ENCODE data around the gene KRT39. TPM values are rescaled to one million over a fixed set of nuclear protein-coding genes. Genes with fewer than 3 reads are reported as not detected.

The KRT39 gene
- total and polyA plus RNA-seq, 2 of the 13 experiments (the other 11 are each of a cell fraction or from before 2014, with no cell fraction given) = 0.07 to 1.2 TPM

- TF ChIP-seq CERS6 (CRISPR knock-in tag; IDR thresholded peaks at IDR 0.05) = no peak
- 0 out of 2 replicates have a peak, but pooled peaks have one; percentile 10 for TF ChIP-seq ZGPAT (CRISPR knock-in tag; IDR thresholded peaks at IDR 0.05)
- no peak for TF ChIP-seq JUNB (CRISPR knock-in tag; IDR thresholded peaks at IDR 0.05; ENCODE audit: borderline replicate concordance)
- no peak for TF ChIP-seq NFE2L2 (IDR thresholded peaks at IDR 0.05; ENCODE audit: low read length)
- no peak for TF ChIP-seq ZNF383 (CRISPR knock-in tag; IDR thresholded peaks at IDR 0.05; ENCODE audit: borderline replicate concordance)
- TF ChIP-seq E2F5 (CRISPR knock-in tag; conservative IDR thresholded peaks at IDR 0.05) = no peak
- TF ChIP-seq CEBPG (CRISPR knock-in tag; IDR thresholded peaks at IDR 0.05) = peak; percentile 58
- TF ChIP-seq DR1 (CRISPR knock-in tag; IDR thresholded peaks at IDR 0.05) = no peak
- peak; percentile 6; the same call in 1 of the 2 replicates for TF ChIP-seq TFAP4 (IDR thresholded peaks at IDR 0.05; ENCODE audit: borderline replicate concordance, low read depth)
- TF ChIP-seq EP300 (IDR thresholded peaks at IDR 0.05; ENCODE audit: low read depth in 2 of 2, low read length in 2 of 2) = 0 out of 4 replicates have a peak, but pooled peaks of 1 of the 2 experiments have one; percentile 23
- TF ChIP-seq EP300 (CRISPR knock-in tag; IDR thresholded peaks at IDR 0.05; ENCODE audit: borderline replicate concordance) = no peak
- TF ChIP-seq ZNF761 (CRISPR knock-in tag; conservative IDR thresholded peaks at IDR 0.05) = no peak
- no peak for TF ChIP-seq NFKB2 (CRISPR knock-in tag; IDR thresholded peaks at IDR 0.05; ENCODE audit: borderline replicate concordance)
- TF ChIP-seq ZNF614 (CRISPR knock-in tag; IDR thresholded peaks at IDR 0.05; ENCODE audit: borderline replicate concordance) = no peak
- no peak for TF ChIP-seq ZNF691 (CRISPR knock-in tag; IDR thresholded peaks at IDR 0.05; ENCODE audit: borderline replicate concordance, low read depth)
- no peak for TF ChIP-seq ZBTB7B (CRISPR knock-in tag; IDR thresholded peaks at IDR 0.05)
- no peak for TF ChIP-seq FOXP1 (IDR thresholded peaks at IDR 0.05)
- no peak for TF ChIP-seq FOXP1 (CRISPR knock-in tag; IDR thresholded peaks at IDR 0.05)
- no peak for TF ChIP-seq SOX13 (IDR thresholded peaks at IDR 0.05)
- 0 out of 4 replicates have a peak, but pooled peaks of 1 of the 2 experiments have one; percentile 12 for TF ChIP-seq SOX13 (CRISPR knock-in tag; conservative IDR thresholded peaks at IDR 0.05 in 1 of 2, IDR thresholded peaks at IDR 0.05 in 1 of 2)
- no peak for TF ChIP-seq ZFP41 (CRISPR knock-in tag; IDR thresholded peaks at IDR 0.05; ENCODE audit: borderline replicate concordance)
- 0 out of 2 replicates have a peak, but pooled peaks have one; percentile 17 for TF ChIP-seq TRAFD1 (CRISPR knock-in tag; IDR thresholded peaks at IDR 0.05; ENCODE audit: borderline replicate concordance)
- no peak for TF ChIP-seq ZMYM3 (CRISPR knock-in tag; IDR thresholded peaks at IDR 0.05)
- peak; percentile 35 for TF ChIP-seq FOSL2 (CRISPR knock-in tag; IDR thresholded peaks at IDR 0.05)
- no peak for TF ChIP-seq PCBP1 (IDR thresholded peaks at IDR 0.05; ENCODE audit: borderline replicate concordance, low read depth, low read length)
- TF ChIP-seq CEBPB (IDR thresholded peaks at IDR 0.05; ENCODE audit: borderline replicate concordance, low read depth, low read length) = peak; percentile 91
Observed at GRCh38 chr17:40909755-40910154, 57.0 kb downstream of the KRT39 start (continued).

Measured in HepG2 (cell line).